Spleen (tissue), 7 donors: ENCODE measurements around the gene TAF4.
"Not testable (repeated sequence)": the region's sequence is repeated elsewhere in the genome, so short reads cannot be mapped to it uniquely, and the experiment has no call there.

Experiments
- CTCF ChIP-seq, 11 experiments: fragments of 200-600 bp in 7 of 11; fragments of 450-650 bp in 4 of 11; sonication (generic) in 4 of 11; IDR thresholded peaks in 8 of 11; conservative IDR thresholded peaks in 3 of 11; 1 replicate in 7 of 11; 2 replicates in 4 of 11; pipeline versions ENCODE4 v1.4.0 to v1.8.0; 2016 to 2021; ENCODE audit warnings: antibody characterized with exemption in 11 of 11, inconsistent platforms in 4 of 11, mild to moderate bottlenecking in 1 of 11
- POLR2A ChIP-seq, 3 donors: fragments of 450-650 bp; IDR thresholded peaks; one replicate each; pipeline ENCODE4 v1.5.1; 2017; ENCODE audit warnings: antibody characterized with exemption in 3 of 3, mild to moderate bottlenecking in 1 of 3
- POLR2AphosphoS5 ChIP-seq, 3 donors: sonication (generic); formaldehyde crosslinking; IDR thresholded peaks; one replicate each; pipeline ENCODE4 v1.5.1; 2017; ENCODE audit warnings: antibody characterized with exemption in 3 of 3
- donor health status: DM: no; HTN: no; CAD: no; lungs with moderate emphysema.
- donor health status: DM: no; HTN: no; CAD: no.
- donor health status: DM: no; HTN: no; CAD: no.

DNA sequence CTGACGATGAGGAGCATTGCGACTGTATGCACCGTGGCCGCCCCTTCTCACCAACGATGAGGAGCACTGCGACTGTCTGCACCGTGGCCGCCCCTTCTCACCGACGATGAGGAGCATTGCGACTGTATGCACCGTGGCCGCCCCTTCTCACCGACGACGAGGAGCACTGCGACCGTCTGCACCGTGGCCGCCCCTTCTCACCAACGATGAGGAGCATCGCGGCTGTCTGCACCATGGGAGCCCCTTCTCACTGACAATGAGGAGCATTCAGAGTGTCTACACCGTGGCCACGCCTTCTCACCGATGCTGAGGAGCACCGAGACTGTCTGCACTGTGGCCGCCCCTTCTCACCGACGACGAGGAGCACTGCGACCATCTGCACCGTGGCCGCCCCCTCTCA, 120.7 kb downstream of the TAF4 start:
- TF ChIP-seq CTCF (IDR thresholded peaks at IDR 0.05 in 8 of 11, conservative IDR thresholded peaks at IDR 0.05 in 3 of 11); POLR2A (IDR thresholded peaks at IDR 0.05); POLR2AphosphoS5 (IDR thresholded peaks at IDR 0.05): not testable (repeated sequence)
